GM12891 (cell line): Measurements from ENCODE around the gene AGO3.

Experiments
- PAX5 ChIP-seq: IDR thresholded peaks from 2 replicates; pipeline ENCODE4 v1.6.1; 2011; ENCODE audit warnings: low read length, moderate library complexity, mild to moderate bottlenecking; ENCODE audit not compliant: insufficient read depth, severe bottlenecking
- POLR2A ChIP-seq: IDR thresholded peaks from 2 replicates; pipeline ENCODE4 v1.6.1; 2011; ENCODE audit warnings: low read depth, low read length, control low read depth
- POLR2AphosphoS5 ChIP-seq: IDR thresholded peaks from 2 replicates; pipeline ENCODE4 v1.6.1; 2011; ENCODE audit warnings: low read depth, low read length, control low read depth

GRCh38 chr1:36008546-36009197 lies 77.8 kb downstream of the AGO3 start:
- TF ChIP-seq POLR2A: no peak
- TF ChIP-seq POLR2AphosphoS5: no peak
- no peak for TF ChIP-seq PAX5
